ENCODE results near the gene EGFL6. TPM values are rescaled to one million over a fixed set of nuclear protein-coding genes. Genes with fewer than 3 reads are reported as not detected.

The EGFL6 gene
- total and polyA plus RNA-seq, 2 of the 13 experiments (the other 11 are each of a cell fraction or from before 2014, with no cell fraction given), result not detected

GRCh38 chrX:13652850-13653693 lies 83.7 kb downstream of the EGFL6 start, which contains the start of gene TCEANC:
Gene TCEANC (plus strand): TSS chrX:13653141. CDS start chrX:13662509, 9,368 bp downstream.
- Histone ChIP-seq H3K9ac (ENCODE audit: insufficient read depth, low read depth, low read length) (peak within 1 kb of the TSS; percentile 69), H2AFZ (ENCODE audit: low read length) (peak within 1 kb of the TSS; percentile 66), H3K9me3 (ENCODE audit: low read length) (no peaks in the 10 kb centered on the region), H3K79me2 (ENCODE audit: insufficient read depth, low read length) (no peaks in the 10 kb centered on the region), H3K27ac (ENCODE audit: extremely low read length, insufficient read depth, low read length) (peak within 1 kb of the TSS; percentile 74), H3K36me3 (replicated peaks in 1 of 2; ENCODE audit: control insufficient read depth in 1 of 2, insufficient read depth in 2 of 2, low read length in 2 of 2) (no peaks in the 10 kb centered on the region), H3K4me3 (replicated peaks in 1 of 3; ENCODE audit: insufficient read depth in 1 of 3, low read depth in 2 of 3, low read length in 3 of 3) (peak within 1 kb of the TSS; percentile 63 to 74 (median 68)), H3K27me3 (ENCODE audit: control insufficient read depth in 1 of 2, insufficient read depth in 2 of 2, low read length in 2 of 2) (no peaks in the 10 kb centered on the region), H4K20me1 (ENCODE audit: insufficient read depth, low read length) (no peaks in the 10 kb centered on the region), H3K4me2 (ENCODE audit: low read depth, low read length) (peak within 1 kb of the TSS; percentile 87), H3K4me1 (ENCODE audit: insufficient read depth, low read length) (peaks cover 6% of the 10 kb centered on the region)
- ATAC-seq, result peak; percentile 98
- intact Hi-C loops (cut with micrococcal nuclease; ENCODE audit: unreplicated experiment), result no loop called here
- CTCF ChIA-PET (ENCODE audit: low intra/inter-chr PET ratio, low total read pairs), result no interaction called here
- in situ Hi-C loops (cut with HindIII; ENCODE audit: extremely low pct_ligation_motif_present, low pct_unique_long_range_greater_than_20kb), result loop anchor here (5.0 kb wide), 1 partner anchor 374 kb away; the partner anchor contains the start of gene GEMIN8
- WGBS (ENCODE audit: low lambda C conversion rate), result 0% methylated on average over 2 of the region's 54 CpGs
- FAIRE-seq, result peak; percentile 94
- TSS peak; percentile 76 for BruUV-seq (replicated peaks)
- peak; percentile 91 for DNase-seq (ENCODE audit: low spot score)
- POLR2A ChIA-PET, result interaction anchor here (1.2 to 1.6 kb wide), 3 partner anchors 82 to 377 kb away, joined by 3 to 11 read pairs (median 4); partner anchors contain the start of genes GEMIN8, OFD1 and TRAPPC2
- TF ChIP-seq DMAP1 (CRISPR knock-in tag; IDR thresholded peaks at IDR 0.05), result peak; percentile 58; the same call in 1 of the 2 replicates
- TF ChIP-seq KLF9 (CRISPR knock-in tag; IDR thresholded peaks at IDR 0.05; ENCODE audit: low read depth), result no peak
- TF ChIP-seq, protein P1, sequence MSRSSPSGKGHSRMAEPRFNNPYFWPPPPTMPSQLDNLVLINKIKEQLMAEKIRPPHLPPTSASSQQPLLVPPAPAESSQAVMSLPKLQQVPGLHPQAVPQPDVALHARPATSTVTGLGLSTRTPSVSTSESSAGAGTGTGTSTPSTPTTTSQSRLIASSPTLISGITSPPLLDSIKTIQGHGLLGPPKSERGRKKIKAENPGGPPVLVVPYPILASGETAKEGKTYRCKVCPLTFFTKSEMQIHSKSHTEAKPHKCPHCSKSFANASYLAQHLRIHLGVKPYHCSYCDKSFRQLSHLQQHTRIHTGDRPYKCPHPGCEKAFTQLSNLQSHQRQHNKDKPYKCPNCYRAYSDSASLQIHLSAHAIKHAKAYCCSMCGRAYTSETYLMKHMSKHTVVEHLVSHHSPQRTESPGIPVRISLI (CRISPR knock-in tag; IDR thresholded peaks at IDR 0.05; ENCODE audit: borderline replicate concordance), result no peak
- TF ChIP-seq SRF (IDR thresholded peaks at IDR 0.05; ENCODE audit: low read depth, low read length), result no peak
- TF ChIP-seq LRRFIP1 (CRISPR knock-in tag; conservative IDR thresholded peaks at IDR 0.05), result no peak
- no peak for TF ChIP-seq ZNF710 (CRISPR knock-in tag; IDR thresholded peaks at IDR 0.05; ENCODE audit: borderline replicate concordance)
- TF ChIP-seq TBL1XR1 (IDR thresholded peaks at IDR 0.05; ENCODE audit: borderline replicate concordance, low read length, partially characterized antibody), result no peak
- no peak for TF ChIP-seq ZBTB14 (CRISPR knock-in tag; IDR thresholded peaks at IDR 0.05)
- no peak for TF ChIP-seq ETS1 (CRISPR knock-in tag; IDR thresholded peaks at IDR 0.05)
- no peak for TF ChIP-seq SRSF1 (optimal IDR thresholded peaks at IDR 0.05; ENCODE audit: low read depth, low read length)
- no peak for TF ChIP-seq SYNCRIP (IDR thresholded peaks at IDR 0.05; ENCODE audit: insufficient read depth, low read depth, low read length)
- TF ChIP-seq POLR2G (IDR thresholded peaks at IDR 0.05; ENCODE audit: low read depth, low read length), result peak; percentile 72; the same call in 1 of the 2 replicates
- no peak for TF ChIP-seq KAT7 (CRISPR knock-in tag; IDR thresholded peaks at IDR 0.05; ENCODE audit: borderline replicate concordance)
- TF ChIP-seq EEA1 (CRISPR knock-in tag; IDR thresholded peaks at IDR 0.05; ENCODE audit: borderline replicate concordance), result no peak
- no peak for TF ChIP-seq ZNF264 (CRISPR knock-in tag; IDR thresholded peaks at IDR 0.05)
